Measurements from ENCODE around the gene ECD. TPM values are rescaled to one million over a fixed set of nuclear protein-coding genes. Genes with fewer than 3 reads are reported as not detected.

The ECD gene
- total RNA-seq, 2 donors from 2014 or later, result 14.4 to 20.7 TPM

DNA sequence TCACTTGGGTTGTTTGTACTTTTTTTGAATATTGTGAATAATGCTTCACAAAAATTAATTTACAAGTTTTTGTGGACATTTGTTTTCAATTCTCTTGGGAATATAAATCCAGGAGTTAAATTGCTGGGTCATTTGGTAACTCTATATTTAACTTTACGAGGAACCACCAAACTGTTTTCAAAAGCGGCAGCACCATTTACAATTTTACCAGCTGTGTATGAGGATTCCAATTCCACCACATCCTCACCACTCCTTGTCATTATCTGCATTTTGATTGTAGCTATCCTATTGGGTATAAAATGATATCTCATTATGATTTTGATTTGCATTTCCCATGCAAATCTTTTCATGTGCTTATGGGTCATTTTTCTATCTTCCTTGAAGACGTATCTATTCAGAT is 61.5 kb downstream of the ECD start:
- no peaks in the 10 kb centered on the region for H3K27me3 ChIP-seq
- TF ChIP-seq, protein P1, sequence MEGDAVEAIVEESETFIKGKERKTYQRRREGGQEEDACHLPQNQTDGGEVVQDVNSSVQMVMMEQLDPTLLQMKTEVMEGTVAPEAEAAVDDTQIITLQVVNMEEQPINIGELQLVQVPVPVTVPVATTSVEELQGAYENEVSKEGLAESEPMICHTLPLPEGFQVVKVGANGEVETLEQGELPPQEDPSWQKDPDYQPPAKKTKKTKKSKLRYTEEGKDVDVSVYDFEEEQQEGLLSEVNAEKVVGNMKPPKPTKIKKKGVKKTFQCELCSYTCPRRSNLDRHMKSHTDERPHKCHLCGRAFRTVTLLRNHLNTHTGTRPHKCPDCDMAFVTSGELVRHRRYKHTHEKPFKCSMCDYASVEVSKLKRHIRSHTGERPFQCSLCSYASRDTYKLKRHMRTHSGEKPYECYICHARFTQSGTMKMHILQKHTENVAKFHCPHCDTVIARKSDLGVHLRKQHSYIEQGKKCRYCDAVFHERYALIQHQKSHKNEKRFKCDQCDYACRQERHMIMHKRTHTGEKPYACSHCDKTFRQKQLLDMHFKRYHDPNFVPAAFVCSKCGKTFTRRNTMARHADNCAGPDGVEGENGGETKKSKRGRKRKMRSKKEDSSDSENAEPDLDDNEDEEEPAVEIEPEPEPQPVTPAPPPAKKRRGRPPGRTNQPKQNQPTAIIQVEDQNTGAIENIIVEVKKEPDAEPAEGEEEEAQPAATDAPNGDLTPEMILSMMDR (IDR thresholded peaks at IDR 0.05), result no peak
- H3K27ac ChIP-seq, result no peak overlapping the region
- H3K4me1 ChIP-seq, result peaks cover 0 to 6% of the 10 kb centered on the region in 2 donors
- DNase-seq (ENCODE audit: low spot score), result no peak
- H3K9me3 ChIP-seq, result no peaks in the 10 kb centered on the region
- H3K4me3 ChIP-seq, result no peak overlapping the region
- peaks cover 8% of the 10 kb centered on the region for H3K36me3 ChIP-seq

DNA sequence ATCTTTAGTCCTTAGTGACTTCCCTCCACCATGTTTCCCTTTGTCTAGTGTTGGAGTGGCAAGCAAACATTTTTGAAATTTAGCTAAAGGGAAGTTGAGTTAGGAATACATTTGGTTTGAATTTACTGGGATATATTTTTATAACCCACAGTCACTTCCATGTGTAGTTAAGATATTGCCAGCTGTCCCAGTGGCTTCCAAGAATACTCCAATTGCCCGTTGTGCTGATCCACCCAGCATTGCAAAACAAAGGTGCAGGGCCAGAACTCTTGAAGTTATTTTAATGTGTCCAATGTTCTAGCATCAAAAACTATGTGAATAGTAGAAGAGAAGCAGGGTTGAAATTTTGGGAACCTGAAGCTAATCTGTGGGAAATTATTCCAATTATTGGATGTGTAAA is 68.7 kb downstream of the ECD start:
- Histone ChIP-seq H3K27ac (no peak overlapping the region), H3K4me3 (no peak overlapping the region), H3K27me3 (no peaks in the 10 kb centered on the region), H3K36me3 (no peaks in the 10 kb centered on the region), H3K9me3 (no peaks in the 10 kb centered on the region), H3K4me1 (peaks cover 0 to 12% of the 10 kb centered on the region in 2 donors)
- DNase-seq (ENCODE audit: low spot score), result no peak
- TF ChIP-seq, protein P1 (IDR thresholded peaks at IDR 0.05), result no peak

DNA sequence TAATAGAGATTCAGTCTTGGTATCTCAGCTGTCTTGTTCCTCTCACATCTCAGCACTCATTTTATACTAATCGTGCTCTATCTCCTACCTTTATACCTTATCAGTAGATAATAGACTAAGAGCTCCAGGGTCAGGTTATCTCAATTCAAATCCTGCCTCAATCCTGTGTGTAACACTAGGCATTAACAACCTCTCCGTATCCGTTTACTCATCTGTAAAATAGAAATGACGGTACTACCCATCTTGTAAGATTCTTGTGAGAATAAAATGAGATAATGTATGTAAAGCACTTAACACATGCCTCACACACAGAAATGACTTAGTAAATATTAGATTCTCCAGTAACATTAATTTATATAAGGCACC is 70.5 kb downstream of the ECD start:
- H3K27me3 ChIP-seq, result no peaks in the 10 kb centered on the region
- H3K9me3 ChIP-seq, result no peaks in the 10 kb centered on the region
- DNase-seq (ENCODE audit: low spot score), result no peak
- H3K4me3 ChIP-seq, result peak overlapping the region; percentile 67 to 92
- H3K4me1 ChIP-seq, result peaks cover 0 to 14% of the 10 kb centered on the region in 2 donors
- peak overlapping the region; percentile 96 to 98 for H3K27ac ChIP-seq
- no peaks in the 10 kb centered on the region for H3K36me3 ChIP-seq
- TF ChIP-seq, protein P1 (IDR thresholded peaks at IDR 0.05), result no peak

DNA sequence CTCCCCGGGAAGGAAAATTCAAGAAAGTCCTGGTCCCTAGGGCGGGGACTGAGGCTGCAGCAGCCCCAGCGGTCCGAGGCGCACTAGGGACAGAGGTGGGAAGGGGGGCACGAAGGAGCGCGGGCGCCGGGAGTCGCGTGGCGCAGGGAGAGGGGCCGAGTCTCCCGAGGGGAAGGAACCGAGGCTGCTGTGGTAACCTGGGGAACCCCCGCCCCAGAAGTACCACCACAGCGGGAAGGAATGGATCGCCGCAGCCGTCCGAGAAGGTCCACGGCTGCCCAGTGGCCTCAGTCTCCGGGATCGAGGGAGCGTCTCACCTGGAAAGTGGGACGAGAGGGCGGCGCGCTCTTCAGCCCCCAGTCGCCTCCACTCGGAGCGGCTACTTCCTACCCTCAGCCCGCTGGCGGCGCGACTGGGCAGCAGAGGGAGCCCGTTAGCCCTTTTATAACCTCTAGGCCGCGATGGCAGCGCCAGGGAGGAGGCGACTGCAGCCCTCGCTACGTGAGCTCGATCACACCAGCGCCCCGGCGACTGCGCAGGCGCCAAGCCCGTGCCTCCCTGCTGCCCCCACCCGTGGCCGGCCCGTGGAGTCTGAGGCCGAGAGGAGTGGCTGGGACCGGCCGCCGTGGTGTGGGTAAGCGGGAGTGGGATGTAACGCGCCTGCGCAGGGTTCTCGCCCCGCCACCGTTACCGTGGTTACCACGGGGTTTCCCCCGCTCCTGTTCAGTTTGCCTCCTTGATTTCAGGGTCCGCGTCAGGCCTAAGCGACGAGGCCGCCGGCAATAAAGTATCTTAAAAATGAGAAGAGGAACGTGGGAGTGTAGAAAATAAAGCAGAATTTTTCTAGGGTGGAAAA is 71.1 kb downstream of the ECD start, which contains the start of gene P4HA1:
P4HA1 (minus strand) TSS at position 418 of the 856 bp plus-strand sequence. CDS start 21,983 bp downstream, outside the sequence.
- Histone ChIP-seq H3K27me3 (no peaks in the 10 kb centered on the region), H3K27ac (peak within 1 kb of the TSS; percentile 96 to 98), H3K9me3 (no peaks in the 10 kb centered on the region), H3K4me1 (peaks cover 0 to 20% of the 10 kb centered on the region in 2 donors), H3K4me3 (peak within 1 kb of the TSS; percentile 67 to 92), H3K36me3 (no peaks in the 10 kb centered on the region)
- TF ChIP-seq, protein P1 (IDR thresholded peaks at IDR 0.05), result peak; percentile 46 to 79
- DNase-seq (ENCODE audit: low spot score), result peak; percentile 99

DNA sequence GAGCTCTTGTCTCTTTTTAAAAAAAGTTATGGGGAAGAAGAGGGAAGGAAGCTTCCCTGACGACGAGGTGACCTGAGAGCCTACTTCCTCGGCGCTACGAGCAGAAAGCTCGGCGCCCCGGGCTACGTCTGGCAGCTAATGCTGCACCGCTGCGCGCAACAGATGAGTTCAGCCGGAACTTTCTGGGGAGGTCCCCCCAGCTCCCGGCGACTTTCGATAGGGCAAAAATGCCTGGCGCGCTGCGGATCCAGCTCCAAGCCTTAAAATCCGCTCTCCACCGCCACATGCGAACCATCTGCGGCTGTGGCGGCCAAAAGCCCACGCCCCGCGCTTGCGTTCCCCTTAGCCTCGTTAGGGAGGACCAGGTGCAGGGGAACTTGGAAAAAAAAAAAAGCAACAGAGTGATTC is 71.8 kb downstream of the ECD start:
- peak; percentile 78 for DNase-seq (ENCODE audit: low spot score)
- no peaks in the 10 kb centered on the region for H3K9me3 ChIP-seq
- no peaks in the 10 kb centered on the region for H3K27me3 ChIP-seq
- peak overlapping the region; percentile 96 to 98 for H3K27ac ChIP-seq
- H3K4me3 ChIP-seq, result peak overlapping the region; percentile 67 to 92
- H3K36me3 ChIP-seq, result no peaks in the 10 kb centered on the region
- peaks cover 0 to 26% of the 10 kb centered on the region in 2 donors for H3K4me1 ChIP-seq
- TF ChIP-seq, protein P1 (IDR thresholded peaks at IDR 0.05), result no peak

Data from right atrium auricular region (tissue), 2 donors.